ENCODE measurements around the gene SNCAIP.

Gene SNCAIP

DNA sequence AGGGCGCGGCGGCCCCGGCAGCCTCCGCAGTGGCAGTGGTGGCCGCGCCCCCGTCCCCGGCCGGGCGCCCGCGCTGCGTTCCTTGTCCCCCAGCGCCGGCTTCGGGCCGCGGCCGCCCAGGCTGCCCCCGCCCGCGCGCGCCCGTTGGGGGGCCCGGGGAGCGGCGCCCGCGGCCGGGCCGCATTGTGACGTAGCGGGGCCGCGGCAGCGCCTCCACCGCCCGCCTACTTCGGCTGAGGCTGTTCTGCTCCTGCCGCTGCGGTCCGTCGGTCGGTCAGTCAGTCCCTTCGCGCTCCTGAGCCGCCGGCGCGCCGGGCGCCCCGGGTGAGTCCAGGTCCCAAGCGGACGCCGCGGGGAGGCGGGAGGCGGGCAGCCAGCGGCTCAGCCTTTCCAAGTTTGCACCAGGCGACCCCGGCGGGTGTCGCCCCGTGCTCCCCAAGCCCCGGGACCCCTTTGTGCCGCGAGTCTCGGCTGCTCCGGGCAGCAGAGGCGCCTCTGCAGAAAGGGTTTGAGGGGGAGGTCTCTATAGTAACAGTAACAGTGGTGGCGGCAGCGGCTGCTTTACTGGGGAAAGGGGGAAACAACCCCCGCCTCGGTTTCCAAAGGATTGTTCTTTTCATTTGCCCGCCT, at the start of gene SNCAIP:
Gene SNCAIP (plus strand): TSS at position 277 of the 630 bp plus-strand sequence. CDS start 78,898 bp downstream, outside the sequence.
- no peak for DNase-seq

DNA sequence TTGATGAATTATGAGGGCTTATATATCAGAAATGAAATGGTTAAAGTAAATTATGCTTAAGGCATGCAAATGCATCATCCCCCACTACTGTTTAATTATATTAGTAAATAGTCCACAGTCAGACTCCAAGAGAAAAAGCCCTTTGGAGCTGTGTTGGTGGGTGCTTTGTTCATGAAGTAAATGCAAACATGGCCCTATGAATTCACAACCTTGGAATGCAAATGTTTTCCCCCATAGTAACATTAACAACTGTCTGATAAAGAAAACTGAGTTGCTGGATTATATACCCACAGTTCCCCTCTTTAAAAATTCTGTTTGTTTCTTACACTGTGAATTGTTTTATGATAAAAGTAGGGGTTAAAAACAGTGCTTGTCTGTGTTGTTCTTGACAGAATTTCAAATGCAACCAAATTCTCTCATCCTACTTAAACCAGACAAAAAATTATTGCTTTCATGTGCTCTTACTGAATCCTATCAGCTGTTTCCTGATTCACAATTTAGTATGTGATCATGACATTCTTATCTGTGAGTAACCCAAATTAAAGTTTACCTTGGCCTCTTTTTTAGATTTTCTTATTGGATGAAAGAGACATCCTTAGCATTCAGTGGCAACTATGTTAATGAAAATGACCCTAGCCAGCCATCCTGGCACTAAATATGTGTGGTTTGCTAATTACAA, 48.5 kb upstream of the SNCAIP start:
- DNase-seq = no peak

DNA sequence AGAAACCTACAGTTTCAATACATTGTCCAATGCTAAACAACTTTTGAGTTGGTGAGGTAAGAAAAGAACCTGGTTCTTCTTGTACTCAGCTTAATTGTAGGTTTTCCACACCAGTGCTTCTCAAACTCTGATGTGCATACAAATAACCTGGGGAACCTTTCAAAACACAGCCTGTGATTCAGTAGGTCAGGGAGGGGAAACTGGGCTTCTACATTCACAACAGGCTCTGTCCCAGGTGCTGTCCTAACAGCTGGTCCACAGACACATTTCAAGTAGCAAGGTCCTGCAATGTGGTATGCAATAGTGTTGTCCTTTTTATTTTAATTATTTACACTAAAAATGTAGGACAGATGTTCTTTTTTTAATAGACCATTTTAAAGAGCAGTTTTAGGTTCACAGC, 47.4 kb upstream of the SNCAIP start:
- DNase-seq = no peak

DNA sequence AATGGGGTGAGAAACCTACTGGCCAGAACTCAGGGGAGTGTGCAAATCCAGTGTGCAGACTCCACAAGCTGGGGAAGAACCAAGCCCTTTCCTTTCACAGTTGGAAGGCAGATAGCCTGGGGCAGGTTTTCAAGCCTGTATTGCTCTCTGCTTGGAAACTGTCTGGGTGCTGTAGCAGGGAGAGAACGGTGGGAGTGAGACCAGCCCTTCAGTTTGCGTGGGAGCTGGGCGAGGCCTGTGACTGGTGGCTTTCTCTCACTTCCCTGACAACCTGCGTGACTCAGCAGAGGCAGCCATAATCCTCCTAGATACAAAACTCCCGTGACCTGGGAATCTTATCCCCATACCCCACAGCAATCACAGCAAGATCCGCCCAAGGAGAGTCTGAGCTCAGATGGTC, 44.9 kb upstream of the SNCAIP start:
- no peak for DNase-seq

DNA sequence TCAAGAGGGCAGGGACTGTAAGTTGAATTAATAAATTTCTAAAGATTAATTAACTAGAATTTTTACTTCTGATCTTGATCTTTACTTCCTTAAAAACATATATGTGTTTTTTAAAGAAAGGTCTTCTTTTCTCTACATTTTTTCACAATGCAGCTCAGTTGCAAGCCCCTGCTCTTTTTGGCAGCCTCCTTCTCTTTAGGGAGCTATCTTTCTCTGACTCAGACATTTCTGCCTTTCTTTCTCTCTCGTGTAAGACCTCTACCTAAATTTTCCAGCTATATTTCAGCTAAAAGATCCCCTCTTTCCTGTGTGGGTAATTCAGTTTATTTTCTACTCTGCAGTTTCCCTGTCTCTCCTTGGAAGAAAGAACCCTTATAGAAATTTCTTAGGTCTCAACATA, 38.3 kb upstream of the SNCAIP start:
- DNase-seq = no peak

DNA sequence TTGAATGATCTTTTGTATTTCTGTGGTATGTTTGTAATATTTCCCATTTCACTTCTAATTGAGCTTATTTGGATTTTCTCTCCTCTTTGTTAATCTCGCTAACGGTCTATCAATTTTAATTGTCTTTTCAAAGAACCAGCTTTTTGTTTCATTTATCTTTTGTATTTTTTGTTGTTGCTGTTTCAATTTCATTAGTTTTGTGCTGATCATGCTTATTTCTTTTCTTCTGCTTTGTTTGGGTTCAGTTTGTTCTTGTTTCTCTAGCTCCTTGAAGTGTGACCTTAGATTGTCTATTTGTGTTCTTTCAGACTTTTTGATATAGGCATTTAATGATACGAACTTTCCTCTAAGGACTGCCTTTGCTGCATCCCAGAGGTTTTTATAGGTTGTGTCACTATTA, 28.4 kb upstream of the SNCAIP start:
- no peak for DNase-seq

DNA sequence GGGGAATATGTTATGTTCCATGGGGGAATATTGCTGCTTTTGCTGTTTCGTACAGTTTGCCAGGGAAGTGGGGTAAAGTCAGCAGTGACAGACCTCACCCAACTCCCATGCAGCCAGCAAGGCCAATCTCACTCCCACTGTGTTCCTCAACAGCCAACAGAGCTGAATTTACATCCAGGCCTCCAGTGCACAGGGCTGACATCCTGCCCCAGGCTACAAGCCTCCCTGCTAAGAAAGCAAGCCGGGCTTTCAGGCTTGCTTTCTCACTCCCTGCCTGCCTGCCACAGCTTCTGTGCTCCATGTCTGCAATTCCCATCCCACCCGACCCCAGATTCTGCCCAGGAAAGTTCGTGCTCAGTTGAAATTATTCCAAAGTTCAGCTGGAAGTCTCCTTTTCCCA, 25.5 kb upstream of the SNCAIP start:
- DNase-seq = no peak

DNA sequence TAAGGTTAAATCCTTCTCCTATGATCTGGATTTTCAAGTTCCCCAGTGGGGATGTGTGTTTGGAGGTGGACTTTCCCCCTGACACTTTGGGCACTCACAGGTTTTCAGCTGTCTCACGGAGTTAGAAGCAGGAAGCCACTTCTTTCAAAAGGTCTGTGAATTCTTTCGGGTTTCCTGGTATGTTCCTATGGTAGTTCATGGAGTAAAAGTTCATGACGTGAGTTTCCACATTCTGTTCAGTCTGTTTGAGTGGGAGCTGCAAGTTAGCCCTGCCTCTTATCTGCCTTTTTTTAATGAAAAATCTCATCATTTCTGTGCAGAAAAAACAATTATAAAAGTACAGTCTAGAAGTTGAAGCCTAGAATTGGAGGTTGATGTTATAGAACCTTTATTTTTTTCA, 24.9 kb upstream of the SNCAIP start:
- no peak for DNase-seq

DNA sequence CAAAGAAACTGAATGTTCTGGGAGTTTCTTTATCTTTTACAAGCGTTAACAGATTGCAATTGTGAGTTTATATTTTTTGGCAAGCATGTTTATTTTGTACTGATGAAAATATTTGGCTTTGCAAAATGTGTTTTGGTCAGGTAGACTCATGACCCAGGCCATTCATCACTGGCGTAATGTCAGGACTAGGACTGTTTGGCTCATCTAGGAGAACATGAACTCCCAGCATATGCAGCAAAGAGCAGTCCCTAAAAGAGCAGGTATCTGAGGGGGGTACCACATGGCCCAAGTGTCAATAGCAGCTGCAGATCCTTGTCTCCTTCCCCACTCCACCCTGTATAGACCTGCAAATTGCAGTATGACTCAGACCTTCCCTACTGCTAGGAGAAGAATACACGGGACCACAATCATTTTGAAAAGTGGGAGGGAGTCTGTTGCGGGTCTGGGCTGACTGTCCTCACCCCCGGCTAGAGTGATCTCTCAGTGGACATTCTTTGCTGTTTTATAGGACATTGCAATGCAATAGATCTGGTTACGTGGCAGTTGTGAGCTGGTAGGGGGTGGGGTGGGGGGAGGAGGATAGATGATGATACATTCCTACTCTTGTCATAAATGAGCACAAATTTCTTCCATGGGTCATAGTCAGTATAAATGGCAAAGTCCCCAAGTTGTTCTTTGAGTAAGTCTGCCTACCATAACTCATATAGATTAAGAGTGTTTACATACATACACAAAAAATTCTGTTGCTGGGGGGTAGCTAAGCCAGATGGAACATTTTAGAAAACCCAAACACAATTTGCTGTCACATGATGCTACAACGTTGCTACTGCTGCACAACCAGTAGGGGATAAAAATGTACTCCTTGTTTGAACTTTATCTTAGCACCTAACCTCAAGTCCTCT, 20.8 kb upstream of the SNCAIP start:
- DNase-seq = no peak

DNA sequence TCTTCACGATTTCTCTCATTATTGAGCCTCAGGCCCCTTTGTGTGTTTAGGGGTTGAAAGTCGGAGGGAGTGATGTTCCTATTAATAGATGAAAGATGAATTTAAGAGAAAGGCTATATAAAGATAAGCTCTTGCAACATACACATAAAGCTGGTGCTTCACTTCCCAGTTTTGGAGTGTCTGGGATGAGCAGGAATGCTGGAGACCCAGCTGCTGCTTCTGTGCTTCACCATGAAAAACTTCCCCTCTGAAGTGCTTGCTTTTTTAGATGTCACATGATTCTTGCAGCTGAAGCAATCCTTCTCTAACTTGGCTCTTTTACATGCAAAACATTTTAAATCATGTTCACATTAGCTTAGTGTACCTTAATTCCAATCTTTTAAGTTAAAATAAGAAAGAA, 19.7 kb upstream of the SNCAIP start:
- no peak for DNase-seq

DNA sequence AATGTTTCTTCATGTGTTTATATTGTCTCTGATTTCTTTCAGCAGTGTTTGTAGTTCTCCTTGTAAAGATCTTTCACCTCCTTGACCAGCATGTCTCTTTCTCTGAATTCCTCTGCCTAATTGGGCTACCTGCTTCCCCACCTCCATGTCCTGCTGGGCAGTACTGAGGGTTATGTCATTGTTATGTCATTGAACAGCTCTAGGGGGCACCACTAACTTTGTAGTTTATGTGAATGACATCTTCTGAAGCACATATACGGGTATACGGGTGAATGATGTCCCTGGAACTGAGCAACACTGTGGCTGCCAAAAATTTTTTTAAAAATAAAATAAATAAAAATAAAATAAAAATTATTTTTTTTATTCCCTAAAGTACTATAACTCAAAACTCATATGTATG, 16.9 kb upstream of the SNCAIP start:
- DNase-seq = no peak

DNA sequence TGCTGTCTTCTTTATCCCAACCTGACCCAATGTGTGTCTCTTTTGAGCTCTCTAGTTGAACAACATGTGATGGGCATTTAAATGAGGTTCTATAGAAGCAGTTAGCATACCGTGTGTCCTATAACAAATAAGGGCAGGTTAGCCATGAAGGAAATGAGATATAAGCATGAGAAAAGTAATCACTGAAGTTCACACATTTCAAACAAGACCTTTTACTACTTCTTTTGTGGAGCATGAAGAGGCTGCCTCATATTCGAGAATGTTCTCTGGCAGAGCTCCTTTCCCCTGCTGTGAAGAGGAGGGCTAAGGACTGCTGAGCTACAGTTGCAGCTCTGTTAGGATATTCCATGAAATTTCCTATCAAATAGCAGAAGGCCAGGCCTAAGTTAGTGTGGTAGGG, 15.2 kb upstream of the SNCAIP start:
- DNase-seq = no peak

DNA sequence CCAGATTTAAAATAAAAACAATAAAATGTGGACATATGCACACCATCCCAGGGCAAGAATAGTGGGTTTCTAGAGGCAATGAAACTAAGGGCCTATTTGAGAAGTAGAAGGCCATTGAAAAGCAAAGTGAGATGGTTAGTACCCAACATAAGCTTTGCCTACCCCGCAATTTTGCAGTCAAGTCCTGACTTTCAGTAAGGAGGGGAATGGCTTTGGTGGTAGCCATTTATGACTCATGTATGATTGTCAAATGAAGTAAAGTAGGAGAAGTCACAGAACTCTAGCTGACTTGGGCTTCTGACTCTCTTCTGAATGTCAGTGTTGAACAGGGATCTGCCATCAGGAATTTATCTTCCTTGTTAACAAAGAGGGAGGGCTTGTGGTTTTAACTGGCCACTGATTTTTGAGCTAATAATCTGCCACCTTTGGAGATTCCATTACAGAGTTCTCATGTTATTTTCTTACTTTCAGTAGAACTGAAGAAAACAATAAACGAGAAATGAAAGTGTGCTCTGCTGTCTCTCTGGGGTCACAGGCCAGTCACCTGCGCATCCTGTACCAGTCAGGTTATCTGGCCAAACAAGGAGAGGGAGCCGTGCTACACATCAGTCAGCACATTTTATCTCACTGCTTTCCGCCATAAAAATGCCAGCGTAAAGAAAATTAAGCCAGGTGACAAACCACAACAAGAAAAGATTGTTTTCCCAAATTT, 14.3 kb upstream of the SNCAIP start:
- DNase-seq = no peak

DNA sequence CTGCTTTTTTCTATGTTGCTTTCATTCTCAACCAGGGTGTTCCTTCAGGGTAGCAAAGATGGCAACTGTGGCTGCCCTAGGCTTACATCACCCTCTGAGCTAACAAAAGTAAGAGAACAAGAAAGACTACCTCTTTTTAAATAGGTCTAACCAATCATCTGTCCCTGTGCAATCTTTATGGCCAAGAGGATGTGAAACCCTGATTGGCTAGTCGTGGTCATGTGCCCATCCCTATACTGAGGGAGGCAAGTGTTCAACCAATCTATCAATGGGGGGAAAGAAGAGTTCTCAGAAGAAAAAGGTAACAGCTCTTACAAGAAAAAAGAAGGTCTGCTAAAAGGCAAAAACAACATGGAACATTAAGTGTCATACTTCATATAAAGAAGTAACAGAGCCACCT, 11.7 kb upstream of the SNCAIP start:
- no peak for DNase-seq

DNA sequence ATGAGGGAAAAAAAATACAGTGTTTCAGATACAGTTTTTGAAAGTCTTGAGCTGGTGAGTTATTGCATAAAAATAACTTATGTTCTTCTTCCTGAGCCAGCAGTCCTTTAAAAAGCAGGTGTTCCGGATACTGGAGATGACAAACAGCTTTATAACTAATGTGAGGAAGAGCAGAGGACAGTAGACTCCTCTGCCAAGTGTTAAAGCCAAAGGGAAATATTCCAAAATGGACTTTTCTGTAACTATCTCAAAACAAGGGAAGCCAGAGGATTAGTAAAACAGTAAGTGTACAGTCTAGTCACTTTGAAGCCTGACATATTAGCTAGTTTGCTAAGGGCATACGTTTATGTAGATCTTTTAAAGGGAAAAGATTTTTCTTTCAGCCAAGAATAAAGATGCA, 11.0 kb upstream of the SNCAIP start:
- no peak for DNase-seq

DNA sequence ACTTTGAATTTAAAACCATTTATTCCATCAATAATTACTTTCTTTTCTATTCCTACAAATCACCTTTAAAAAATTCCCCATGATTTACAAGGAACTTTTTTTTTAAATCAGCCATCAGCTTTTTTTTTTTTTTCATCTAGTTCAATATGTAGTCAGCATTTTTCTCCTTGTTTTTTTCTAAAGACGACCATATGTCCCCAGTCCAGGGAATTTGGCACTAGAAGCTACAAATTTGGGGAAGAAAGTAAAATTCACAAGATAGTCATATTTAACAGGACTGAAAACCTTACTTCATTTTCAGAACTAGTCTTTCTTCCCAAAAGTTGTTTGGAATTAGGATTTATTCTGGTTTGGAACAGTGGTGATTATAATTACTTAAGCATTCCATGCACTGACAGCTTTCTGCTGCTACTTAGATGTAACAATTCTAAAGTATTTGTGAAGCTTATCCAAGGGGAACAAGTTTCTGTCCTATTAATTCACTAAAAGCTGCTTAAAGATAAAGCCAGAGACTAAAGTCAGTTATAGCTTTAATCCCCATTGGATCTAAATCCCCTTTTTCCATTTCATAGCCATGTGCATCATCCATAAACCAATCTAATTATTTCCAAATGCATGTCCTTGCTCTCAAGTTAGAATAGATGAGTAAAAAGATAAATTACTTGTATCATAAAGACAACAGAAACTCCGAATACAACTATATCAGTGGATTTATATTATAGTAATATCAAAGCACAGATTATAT, 7.4 kb upstream of the SNCAIP start:
- DNase-seq = no peak

DNA sequence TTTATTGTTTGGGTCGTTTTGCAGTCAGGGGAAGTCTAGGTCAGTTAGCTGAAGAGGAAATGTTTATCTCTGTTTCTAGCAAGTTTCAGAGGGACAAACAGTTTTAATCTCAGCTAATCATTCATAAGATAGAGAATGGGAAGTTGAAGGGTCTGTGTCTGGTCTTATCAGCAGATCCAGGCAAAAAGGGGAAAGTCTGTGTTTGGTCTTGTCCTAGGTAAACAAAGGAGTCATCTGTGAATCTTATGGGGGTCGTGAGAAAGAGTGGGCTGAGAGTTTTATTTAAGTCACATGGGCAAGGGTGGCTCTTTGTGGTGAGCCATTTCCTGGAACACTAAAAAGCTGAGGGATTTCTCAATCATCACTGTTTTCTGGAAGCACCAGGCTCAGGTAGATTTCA, 5.6 kb upstream of the SNCAIP start:
- DNase-seq = no peak

DNA sequence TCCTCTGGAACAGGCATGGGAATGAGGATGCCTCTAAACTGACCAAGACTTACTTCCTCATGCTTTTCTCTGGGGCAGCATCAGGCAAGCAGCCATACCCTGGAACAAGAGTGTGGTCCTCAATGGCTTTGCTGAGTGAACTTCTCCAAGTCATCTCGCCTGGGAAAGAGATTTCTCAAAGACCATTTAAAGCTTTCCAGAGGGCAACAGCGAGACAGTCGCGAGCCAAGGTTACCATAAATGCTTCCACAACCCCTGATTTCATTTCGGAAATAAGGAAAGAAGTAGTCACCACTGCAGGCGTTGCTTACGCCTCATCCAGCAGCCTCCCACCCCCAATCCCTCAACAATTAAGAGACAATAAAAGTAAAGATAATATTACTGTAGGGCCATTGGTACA, 1.1 kb upstream of the SNCAIP start:
- no peak for DNase-seq

DNA sequence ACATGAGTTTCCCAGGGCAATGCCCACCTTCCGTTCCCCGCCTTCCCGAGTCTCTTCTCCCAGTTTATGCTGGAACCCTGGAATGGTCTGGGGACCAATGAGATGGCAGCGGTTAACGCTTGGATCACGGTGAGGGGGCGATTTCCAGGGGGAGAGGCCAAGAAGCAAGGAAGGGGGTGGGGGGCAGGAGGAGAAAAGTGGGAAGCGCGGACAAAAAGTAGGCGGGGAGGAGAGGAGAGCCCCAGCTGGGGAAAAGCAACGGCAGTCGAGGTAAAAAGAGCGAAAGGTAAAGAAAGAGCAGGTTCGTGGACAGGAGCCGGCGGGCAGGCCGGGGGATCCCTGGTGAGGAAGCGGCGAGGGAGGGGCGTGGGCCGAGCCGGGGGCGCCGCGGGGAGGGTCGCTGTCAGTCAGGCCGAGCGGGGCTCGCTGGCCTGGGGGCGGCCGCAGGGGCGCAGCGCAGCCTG, 508 bp upstream of the SNCAIP start:
- no peak for DNase-seq

DNA sequence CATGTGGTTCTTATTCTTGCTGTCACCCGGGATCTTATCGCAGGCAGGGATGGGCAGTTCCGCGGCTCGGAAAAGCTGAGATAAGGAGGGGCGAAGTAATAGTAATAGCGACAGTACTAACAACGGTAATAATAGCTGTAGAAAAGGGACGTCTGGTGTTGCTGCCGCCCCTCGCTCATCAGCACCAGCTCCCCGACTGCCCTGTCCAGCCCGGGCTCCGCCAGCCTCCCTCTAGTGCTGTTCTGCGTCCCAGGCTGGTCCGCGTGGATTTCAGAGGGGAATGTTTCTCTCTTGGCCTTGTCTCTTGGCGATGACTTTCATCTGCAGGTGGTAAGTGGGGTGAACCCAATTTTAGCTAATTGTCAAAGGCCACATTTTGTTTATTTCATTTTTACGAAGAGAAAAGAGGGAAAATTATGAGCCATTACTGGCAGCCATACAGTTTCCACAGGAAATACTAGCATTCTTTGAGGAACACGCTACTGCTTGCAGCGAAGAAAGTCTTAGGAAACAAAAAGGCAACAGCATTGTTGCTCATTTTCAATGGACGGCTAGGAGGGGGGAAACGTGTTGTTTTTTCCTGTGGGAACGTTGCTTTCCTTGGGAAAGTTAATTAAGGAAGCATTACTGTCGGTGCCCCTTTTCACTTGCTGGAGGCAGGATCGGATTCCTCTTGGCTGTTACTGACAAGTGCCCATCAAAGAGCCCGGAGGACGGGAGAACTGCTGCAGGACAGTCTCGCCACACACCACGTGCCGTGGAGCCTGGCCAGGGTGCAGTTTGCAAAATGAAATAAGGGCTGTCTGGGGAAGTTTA, 762 bp downstream of the SNCAIP start:
- DNase-seq = no peak

DNA sequence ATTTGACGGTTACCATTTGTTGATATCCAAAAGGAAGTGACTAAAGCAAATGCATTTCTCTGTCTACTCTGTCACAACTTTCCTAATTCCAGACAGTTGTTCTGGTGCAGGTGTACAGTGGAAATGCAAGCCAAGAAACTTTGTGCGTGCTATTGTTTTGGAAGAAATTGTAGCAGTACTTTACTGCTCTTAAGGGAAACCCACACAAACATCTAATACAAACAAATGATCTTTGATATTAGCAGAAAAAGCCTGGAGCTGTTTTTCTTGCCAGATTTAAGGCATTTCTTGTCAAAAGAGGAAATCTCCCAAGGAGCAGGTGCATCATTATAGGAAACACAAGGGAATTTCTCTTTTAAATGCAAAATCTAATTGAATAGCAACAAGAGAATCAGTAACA, 2.0 kb downstream of the SNCAIP start:
- no peak for DNase-seq

DNA sequence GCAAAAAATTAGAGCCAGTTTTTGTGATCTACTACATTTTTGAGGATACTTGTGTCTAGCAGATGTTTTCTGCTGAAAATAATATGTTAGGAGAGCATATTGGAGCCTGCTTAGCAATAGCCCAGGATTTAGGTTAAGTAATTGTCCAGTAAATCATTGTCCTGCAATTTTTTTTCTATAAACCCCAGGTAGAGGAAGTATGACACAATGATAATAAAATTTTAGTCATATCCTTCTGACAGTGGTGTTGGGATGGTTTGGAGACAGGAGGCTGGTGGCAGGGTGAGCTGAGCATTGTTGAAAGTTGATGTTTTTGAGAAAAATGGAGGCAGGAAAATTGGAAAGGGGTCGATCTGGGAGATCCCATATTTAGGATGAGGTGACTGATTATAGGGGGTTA, 3.5 kb downstream of the SNCAIP start:
- DNase-seq = no peak

Measured in activated gamma-delta T cell treated with Interleukin-2 at 50 U/mL for 16 hours (primary cell).